Stimulated activated CD4-positive, alpha-beta T cell treated with anti-CD3 and anti-CD28 coated beads, TNF-alpha, amount 100 ng/mL, for 1 hour (primary cell): ENCODE data around the gene SEL1L3.

ENCODE experiments used
- DNase-seq, 3 donors: peaks; one replicate each; pipeline ENCODE4 v3.0.0-alpha.2; 2020; ENCODE audit warnings: low read depth in 3 of 3, low spot score in 1 of 3

The SEL1L3 gene

DNA sequence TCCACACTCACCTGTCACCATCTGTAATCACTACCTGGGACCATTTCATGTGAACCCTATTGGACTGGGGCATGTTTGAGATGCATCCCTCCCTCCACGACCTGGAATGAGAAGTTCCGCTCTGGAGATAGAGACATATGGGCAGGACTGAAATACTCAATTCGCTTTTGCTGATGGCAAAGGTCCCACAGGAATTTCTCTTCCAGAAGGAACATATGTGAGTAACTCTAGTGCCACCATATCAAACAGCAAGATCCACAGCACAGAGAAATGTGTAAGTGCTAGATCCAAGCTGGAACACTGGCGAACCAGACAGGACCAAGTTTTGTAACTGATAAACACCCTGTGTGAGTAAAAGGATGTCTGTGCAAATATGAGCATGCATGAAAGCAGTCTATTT lies 43.9 kb downstream of the SEL1L3 start:
- DNase-seq, result no peak

DNA sequence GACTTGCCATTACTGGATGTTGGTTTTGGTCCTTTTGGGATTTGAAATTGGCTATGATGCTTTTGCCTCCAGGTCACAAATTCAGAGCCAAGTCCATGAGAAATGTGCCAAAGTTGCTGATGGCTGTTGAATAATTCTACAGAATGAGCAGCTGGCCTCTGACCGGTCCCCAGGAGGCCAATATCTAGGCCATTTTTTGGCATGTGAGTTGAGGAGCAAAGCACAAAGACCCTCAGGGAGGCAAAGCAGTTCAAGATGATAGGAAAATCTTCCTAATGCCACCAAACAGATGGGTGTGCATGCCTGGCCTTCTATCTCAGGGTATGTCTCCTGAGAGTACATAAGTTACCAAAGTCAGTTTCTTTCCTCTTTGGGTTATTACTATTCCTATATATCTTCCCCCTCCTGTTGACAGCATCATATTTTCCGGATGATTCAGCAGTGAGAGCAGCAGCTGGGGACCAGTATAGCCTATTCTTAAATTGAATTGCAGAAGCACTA lies 44.4 kb downstream of the SEL1L3 start:
- DNase-seq, result no peak

DNA sequence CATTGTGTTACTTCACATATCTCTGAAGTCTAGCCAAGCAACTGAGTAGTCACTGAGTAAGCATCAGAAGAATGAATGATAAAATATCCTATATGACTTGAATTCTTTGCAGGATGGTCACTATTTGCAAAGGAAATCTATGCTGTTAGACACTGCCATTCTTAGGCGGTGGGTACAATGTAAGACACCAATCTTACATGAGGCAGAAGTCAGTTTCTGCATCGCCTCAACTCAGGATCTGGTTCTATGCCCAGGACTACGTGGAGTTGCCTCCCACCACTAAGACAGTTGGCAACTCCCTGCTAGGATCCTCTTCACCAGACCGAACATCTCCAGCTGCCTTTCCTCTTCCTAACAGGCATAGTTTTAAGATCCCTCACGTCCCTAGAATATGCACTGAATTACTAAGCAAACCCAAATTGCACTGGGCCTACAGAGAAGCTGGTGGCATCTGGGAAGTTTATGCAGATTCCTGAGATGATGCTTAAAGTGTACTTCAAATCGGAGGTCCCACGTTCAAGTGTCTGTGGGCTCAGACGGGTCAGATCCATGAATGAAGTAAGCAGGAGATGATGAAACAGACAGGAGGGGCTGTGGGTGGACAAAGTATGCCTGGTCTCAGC lies 45.6 kb downstream of the SEL1L3 start:
- no peak for DNase-seq

DNA sequence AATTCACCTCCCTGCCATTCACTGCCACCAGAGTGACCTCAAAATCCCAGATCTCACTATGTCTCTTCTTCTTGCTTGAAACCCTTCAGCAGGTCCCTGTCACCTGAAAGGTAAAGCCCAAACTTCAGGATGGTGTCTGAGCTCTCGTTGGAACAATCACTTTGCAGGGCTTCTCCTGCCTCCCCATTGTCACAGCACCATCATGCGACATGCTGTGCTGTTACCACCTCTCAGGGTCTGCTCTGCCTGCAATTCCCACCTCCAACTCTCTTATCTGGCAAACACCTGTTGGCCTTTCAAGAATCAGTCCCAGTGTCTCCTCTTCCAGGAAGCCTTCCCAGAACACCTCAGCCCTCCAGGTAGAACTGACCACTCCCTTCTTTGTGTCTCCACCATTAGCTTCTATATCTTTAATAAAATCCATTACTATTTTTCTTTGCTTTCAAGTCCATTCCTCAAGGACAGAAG lies 46.2 kb downstream of the SEL1L3 start:
- DNase-seq, result no peak

DNA sequence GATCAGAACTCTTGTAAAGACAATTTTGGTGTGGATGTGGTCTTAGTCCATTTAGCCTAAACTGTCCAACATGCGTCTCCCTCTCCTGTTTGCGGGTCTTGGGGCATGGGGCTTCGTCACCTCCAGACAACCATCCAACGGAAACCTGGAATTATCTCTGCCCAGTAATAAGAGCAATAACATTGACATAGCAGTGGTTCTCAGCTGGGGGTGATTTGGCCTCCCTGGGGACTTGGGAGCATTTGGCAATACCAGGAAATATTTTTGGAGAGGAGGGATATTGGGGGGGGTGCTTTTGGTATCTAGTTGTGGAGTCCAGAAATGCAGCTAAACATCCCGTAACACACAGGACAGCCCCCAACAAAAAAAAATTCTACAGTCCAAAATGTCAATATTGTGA lies 47.2 kb downstream of the SEL1L3 start:
- DNase-seq, result no peak

DNA sequence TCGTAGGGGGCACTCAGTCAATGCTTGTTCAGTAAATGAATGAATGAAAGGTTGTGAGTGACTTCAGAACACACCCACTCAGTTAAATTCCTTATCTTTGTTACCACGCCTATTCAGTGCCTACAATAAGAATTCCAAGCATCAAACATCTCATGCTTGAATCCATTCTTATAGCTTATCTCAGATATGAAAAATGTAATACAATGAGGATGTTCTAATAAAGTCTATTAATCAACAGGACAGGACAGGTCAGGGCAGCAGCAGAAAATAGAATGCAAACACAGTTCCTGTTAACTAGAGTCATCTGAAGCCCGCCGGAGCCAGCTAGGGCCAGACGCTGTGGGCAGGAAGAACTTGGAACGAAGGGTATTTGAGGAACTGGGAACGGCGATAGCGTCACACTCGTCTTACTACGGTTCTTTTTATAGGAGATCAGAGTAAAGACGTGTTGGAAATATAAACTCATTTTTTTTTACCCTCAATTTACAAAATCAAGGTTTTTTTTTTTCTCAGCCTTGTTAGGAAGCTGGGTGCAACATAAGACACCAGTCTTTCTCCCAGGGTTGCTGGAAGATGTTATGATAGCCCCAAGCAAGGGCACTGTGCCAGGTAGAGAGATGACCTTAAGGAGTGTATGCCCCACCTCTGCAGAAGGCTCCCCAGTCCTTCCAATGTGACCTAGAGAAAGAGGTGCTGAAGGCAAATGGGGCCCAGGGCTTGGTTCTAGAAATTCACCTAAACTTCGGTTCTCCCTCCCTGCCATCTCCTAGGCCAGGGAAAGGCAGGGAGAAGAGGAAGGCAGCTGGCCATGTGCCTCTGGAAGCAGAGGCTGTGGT lies 48.3 kb downstream of the SEL1L3 start:
- no peak for DNase-seq

DNA sequence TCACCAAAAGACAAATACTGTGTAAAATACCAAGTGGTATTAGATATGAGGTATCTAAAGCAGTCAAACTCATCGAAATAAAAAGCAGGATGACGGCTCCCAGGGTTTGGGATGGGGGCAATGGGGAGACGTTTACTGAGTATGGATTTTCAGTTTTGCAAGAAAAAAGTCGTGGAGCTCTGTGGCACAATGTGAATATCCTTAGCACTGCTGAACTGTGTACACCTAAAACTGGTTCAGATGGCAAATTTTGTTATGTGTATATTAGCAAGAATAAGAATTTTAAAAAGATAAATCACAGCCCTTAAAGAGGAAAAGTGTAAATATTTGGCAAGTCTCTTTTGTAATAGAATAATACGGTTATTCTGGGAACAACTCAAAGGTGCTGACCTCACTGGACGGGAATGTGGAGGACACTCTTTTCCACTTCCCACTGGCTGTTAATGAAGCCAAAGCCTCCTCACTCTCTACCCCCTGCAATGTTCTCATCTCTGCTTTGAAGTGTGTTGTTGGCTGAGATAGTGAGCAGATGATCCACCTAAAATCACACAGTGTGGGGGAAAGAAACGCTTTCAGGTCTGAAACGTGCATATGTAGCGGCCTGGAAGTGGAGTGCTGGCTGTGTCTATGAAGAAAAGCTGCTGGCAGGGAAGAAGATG lies 49.2 kb downstream of the SEL1L3 start:
- DNase-seq, result no peak

DNA sequence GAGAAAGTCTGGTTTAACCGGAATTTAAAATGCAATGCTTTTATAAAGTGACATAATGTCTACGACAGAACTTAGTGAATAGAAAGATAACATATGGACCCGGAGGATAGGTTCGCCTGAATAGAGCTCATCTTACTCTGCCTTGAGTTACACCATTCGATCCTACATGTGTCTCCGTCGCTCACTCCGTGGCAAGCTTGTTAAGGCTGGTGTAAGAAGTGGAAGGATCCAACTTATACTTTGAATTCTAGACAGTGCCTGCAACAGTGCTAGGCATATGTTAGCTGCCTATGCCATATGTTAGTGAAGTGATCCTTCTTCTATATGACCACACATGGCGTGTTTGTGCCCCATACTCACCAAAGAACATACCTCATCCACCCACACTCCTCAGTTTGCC lies 50.9 kb downstream of the SEL1L3 start:
- DNase-seq, result no peak

DNA sequence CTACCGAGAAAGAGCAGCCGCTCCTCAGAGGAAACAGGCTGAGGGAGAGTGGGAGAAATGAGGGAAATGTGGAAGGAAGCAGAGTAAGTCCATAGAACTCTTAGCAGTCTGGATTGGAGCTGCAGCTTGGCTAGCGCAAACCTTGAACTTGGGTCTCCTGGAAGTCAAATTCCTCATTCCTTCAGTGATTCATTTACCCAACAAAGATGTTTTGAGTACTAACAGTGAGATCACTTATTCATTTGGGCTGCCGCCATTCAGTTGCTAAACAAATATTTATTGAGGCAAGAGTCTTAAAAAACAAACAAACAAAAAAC lies 51.5 kb downstream of the SEL1L3 start:
- no peak for DNase-seq

DNA sequence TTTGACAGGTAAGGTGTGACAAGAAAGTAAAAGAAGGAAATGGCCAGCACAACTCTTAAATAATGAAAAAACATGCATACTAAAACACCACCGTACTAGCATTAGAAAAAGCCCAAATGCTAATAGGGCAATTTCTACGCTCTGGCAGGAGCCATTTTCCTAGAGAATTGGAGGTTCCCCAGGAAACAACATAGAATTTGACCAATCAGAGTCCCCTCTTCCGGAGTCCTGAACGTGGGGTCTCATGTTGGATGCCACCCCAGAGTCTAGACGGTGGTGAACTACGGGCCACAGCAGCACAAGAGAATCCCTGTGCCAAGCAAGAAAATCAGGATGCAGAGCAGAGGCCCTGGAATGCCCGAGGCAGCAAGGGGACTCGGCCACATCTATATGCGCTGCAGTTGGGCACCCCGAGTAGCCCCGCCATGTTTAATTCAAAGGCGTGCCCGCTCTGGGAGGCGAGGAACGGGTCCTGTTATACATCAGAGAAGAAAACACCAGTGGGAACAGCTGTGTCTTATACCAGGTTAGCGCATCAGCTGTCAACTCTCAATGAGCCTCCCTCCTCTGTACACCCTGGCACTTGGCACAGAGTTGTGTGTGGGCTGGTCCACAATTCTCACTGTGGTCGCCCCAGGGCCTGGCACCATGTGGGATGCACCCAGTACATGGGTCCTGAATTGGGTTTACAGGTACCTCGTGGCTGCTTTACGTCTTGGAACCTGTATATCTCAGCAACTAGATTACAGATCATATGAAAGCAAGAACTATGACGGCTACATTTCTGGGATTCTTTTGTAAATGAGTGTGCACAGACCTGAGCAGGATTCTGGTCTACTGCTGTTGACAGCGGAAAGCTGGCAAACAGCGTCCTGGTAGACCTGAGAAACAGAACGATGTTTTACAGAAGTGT lies 52.1 kb downstream of the SEL1L3 start:
- no peak for DNase-seq

DNA sequence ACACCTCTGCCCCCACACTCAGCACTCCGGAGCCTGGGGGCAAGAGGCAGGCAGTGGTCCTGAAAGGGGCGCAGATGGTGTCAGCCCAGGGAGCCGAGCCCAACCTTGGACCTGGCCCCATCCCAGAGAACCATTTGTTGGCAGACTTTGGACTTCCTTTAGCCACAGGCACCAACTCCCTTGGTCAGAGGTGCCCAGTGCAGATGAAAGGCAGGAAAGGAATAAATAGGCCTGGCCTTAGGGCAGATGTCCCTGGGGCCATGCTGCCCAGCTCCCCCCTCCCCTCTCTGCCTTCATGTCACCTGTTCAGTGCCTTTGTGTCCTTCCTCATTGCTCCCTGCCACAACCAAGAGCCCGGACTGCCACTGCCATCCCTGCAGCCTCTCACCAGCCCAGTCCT lies 52.8 kb downstream of the SEL1L3 start:
- no peak for DNase-seq

DNA sequence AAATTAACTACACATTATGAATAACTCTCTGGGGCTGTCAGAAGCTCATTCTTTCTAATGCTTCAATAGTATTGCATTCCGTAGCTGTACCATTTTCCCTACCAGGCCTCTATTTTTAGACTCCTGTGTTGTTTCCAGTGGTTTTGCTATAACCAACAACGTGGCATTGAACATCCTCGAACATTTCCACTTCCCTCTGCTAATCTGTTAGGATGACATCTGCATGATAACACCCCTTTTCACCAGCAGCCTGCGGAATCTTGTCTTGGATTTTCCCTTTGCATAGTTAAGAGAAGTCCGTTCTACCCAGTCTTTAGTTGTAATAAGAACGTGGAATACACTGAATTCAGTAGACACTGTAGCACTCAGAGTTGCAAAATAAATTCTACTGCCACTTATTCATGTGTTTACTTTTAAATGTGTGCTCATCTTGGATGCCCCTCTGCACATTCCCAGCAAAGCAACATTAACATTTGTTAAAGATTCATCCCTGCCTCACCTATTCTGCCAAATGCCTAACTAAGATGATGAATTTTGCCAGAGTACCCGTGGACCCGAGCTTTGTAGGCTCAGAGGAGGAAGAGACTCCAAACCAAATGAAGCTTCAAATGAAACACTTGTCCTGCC lies 55.6 kb downstream of the SEL1L3 start:
- no peak for DNase-seq

DNA sequence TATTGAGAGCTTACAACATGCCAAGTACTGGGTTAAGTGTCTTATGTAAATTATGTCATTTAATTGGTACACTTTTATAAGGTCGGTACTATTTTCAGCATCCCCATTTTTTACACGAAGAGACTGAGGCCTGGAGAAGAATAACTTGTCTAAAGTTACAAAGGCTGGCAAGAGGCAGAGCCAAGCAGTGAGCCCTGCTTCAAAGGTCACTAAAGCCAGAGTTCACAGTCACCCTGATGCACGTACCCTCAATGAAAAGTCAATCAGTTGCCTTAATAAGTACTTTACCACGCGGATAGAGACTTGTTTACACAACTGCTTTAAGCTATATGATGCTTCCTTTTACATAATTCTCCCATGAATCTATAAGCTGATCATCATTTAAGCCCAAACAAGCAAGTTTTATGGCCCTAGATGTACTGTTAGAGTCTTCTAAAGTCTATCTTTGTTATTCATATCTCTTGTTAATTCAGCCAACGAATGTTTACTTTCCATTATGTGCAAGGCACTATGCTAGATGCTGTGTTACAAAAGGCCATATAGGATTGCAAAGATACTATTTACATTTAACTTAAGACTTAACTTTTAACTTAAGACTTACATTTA lies 57.4 kb downstream of the SEL1L3 start:
- DNase-seq, result no peak

DNA sequence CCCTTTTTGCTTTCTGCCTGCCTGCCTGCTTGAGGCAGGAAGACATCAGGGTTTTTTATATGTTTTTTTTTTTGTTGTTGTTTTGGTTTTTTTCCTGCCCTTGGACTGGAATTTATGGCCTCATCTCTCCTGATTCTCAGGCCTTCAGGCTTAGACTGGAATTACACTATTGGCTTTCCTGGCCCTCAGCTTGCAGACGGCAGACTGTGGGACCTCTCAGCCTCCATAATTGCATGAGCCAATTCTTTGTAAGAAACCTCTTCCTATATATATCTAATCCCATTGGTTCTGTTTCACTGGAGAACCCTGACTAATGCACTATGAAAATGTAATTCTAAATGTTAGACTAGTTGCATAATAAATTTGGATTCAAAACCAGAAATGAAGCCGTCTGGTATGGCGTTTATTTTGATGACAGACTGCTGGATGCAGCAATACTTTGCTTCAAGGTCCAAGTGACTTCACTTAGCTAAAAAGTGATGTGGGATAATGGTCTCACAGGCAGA lies 59.0 kb downstream of the SEL1L3 start:
- DNase-seq, result no peak

DNA sequence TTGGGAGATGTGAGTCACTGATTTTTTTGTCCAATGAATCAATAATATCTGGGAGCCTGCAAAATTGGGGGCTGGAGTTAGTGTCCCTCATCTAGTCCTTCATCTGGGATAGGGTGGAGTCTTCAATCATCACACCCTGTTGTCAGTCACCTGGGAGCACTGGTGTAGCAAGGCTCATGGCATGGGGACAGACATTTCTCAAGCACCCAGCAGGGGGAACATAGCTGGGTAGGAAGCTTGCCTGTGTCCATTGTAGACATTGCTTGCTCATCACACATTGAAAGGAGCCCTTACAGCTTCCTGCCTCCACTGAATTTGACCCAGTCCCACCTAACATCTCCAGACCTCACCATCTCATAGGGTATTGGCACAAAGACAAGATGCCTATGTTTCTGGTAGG lies 61.2 kb downstream of the SEL1L3 start:
- DNase-seq, result no peak

DNA sequence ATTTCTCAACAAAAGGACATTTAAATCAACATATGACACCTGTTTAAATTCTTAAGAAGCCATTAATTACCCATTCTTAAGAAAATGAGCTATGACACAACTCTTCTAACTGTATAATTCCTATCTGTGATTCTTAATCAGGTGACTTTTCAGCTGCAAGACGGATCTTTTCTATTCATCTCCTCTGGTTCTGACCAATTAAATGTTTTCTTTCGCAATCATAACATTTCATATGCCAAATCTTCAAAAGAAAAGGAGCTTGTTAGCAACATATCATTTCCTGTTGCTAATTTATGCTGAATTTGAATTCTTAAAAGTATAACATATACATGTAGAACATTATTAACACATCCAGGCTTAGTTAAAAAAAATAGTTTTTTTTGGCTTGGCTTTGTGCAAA lies 62.5 kb downstream of the SEL1L3 start:
- no peak for DNase-seq

DNA sequence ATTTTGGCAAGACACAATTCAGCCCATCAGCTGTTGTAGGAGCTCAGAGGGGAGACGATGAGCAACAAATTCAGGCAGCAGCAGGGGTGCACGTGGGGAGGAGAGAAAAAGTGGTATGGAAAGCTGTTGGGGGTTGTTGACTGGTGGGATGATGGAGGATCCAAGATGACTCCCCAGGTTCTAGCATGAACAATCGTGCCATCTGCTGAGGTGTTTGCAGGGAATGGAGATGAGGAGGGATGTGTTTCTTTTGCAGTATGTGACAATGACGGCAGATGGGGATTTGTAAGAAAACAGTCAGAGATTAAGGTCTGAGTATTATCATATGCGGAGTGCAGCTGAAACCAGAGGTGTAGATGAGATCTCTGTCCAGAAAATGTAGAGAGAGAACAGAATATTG lies 63.3 kb downstream of the SEL1L3 start:
- DNase-seq, result no peak

DNA sequence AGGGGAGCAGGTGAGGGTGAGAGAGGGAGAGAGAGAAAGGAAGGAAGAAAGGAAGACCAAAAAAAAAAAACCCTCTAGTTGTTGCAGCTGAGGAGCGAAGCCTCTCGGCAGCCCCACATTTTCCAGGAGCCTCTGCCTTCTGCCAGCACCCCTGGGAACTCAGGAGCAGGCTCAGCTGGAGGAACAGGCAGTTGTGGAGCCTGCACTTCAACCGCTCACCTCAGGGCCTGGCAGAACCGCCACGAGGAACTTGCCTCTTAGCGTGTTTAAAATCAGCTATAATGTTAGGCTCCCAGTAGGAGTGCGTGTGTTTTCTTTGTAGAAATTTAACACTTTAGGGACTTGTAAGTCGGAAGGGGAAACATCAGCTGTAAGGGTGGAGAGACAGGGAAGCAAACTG lies 65.7 kb downstream of the SEL1L3 start:
- DNase-seq, result no peak

DNA sequence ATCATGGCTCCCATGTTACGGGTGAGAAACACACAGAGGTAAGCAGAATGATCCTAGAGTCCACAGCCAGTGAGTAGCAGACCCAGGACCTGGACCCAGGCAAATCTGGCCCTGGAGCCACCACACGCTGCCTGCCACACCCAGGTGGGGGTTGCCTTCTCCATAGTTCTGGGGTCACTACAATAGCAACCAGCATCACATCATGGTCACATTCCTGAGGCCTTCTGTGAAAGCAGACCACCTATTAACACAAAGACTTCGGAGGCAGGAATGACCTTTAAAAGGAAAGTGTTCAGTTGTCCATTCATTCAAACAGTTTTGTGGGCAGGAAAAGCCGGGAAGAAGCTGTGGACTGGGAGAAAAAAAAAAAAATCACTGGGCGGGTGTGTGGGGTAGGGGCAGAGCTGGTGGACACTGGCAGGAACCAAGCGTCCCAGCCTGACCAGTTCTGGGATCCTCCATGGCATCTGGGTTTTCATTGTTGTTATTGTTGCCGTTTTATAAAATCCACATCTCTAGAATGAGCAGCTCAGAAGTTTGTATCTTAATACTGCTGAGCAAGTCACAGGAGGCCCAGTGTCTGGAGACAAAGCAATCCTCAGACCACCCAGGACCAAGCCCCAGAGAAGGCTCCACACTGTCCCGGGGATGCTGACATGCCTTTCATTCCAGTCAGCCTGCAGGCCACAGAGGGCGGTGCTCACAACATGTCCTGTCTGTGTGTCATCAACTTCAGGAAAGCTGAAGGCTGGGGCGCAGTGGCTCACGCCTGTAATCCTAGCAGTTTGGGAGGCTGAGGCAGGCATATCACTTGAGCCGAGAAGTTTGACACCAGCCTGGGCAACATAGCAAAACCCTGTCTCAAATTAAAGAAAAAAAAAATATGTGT lies 67.0 kb downstream of the SEL1L3 start:
- no peak for DNase-seq
